ENCODE data around the gene IQSEC1. TPM values are rescaled to one million over a fixed set of nuclear protein-coding genes. Genes with fewer than 3 reads are reported as not detected.

The IQSEC1 gene
- total and polyA plus RNA-seq, 9 of the 15 experiments (the other 6 are each of a cell fraction or from before 2014, with no cell fraction given): 0.56 to 39.0 (median 6.8) TPM

- TF ChIP-seq ZNF239 (CRISPR knock-in tag; IDR thresholded peaks at IDR 0.05) (no peak; the same call in 1 of the 2 replicates), SIX5 (IDR thresholded peaks at IDR 0.05; ENCODE audit: borderline replicate concordance in 1 of 2, insufficient read depth in 1 of 2, low read depth in 1 of 2, low read length in 2 of 2) (no peak), JUND (IDR thresholded peaks at IDR 0.05; ENCODE audit: borderline replicate concordance, low read depth, low read length) (peak; percentile 90), JUND (tag; IDR thresholded peaks at IDR 0.05; ENCODE audit: borderline replicate concordance, low read depth, low read length) (peak; percentile 83; the same call in 1 of the 3 replicates), CREBBP (IDR thresholded peaks at IDR 0.05; ENCODE audit: low read depth, low read length) (no peak), TSHZ1 (CRISPR knock-in tag; IDR thresholded peaks at IDR 0.05) (peak; percentile 31; the same call in 1 of the 2 replicates), SNIP1 (IDR thresholded peaks at IDR 0.05; ENCODE audit: low read depth) (no peak), ZC3H8 (IDR thresholded peaks at IDR 0.05) (0 out of 2 replicates have a peak, but pooled peaks have one; percentile 12), HNRNPH1 (optimal IDR thresholded peaks at IDR 0.05; ENCODE audit: low read depth, low read length) (no peak), PPARD (CRISPR knock-in tag; IDR thresholded peaks at IDR 0.05) (no peak), GABPB1 (CRISPR knock-in tag; IDR thresholded peaks at IDR 0.05) (peak; percentile 90), DNMT1 (IDR thresholded peaks at IDR 0.05) (no peak), BRCA1 (IDR thresholded peaks at IDR 0.05) (no peak), BRCA1 (CRISPR knock-in tag; IDR thresholded peaks at IDR 0.05) (no peak), KAT8 (IDR thresholded peaks at IDR 0.05; ENCODE audit: low read depth) (no peak), ELK1 (CRISPR knock-in tag; IDR thresholded peaks at IDR 0.05) (no peak), TRIM28 (IDR thresholded peaks at IDR 0.05) (no peak), MAFG (tag; conservative IDR thresholded peaks at IDR 0.05) (no peak), ZNF707 (CRISPR knock-in tag; conservative IDR thresholded peaks at IDR 0.05) (no peak)
Observed at GRCh38 chr3:12994607-12995388, 78.4 kb downstream of the IQSEC1 start (continued).
